ENCODE measurements around the gene PCNX2. TPM values are rescaled to one million over a fixed set of nuclear protein-coding genes. Genes with fewer than 3 reads are reported as not detected.

Gene PCNX2
- total and polyA plus RNA-seq, 10 of the 15 experiments (the other 5 are each of a cell fraction or from before 2014, with no cell fraction given), result 2.1 to 16.4 (median 8.1) TPM

DNA sequence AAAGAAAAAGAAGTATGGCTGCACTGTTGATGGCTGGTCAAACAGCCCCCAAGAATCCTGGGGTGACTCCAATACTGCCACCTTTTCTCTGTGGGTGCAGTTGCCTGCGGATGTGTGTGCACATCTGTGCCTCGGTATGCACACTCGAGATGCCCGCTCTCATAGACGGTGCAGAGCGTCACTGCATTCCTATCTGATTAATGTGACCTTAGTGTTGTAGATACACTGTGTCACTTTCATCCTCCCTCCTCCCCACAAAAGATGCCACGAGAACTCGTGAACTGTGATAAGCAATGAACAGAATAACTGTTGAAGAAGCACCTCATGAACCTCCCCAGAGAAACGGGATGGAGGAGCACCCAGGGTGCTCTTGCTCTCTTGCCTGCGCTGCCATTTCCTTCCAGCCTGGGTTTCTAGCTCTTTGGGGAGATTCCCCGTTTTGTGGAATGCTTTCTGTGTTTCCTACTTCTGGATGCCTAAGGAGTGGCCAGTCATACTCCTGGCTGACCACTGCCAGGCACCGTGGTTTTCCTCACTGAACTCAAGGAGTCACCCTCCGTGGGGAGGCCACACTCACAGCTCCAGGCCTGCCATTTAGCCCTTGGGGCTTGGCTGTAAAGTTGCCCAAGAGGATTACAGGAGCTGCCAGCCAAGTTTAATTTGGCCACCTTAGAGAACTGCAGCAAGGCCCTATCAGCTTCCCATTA lies 313.1 kb downstream of the PCNX2 start:
- WGBS (ENCODE audit: insufficient coverage, insufficient replicate concordance, low lambda C conversion rate, missing lambda C conversion rate), result 81% methylated on average over 13 of the region's 13 CpGs
- Histone ChIP-seq H3K27me3 (replicated peaks in 1 of 2; ENCODE audit: control insufficient read depth in 2 of 2, insufficient read depth in 2 of 2, low read length in 1 of 2) (no peaks in the 10 kb centered on the region), H2AFZ (ENCODE audit: control insufficient read depth, low read depth, low read length) (no peak overlapping the region), H3K4me2 (ENCODE audit: control insufficient read depth, insufficient read depth) (no peak overlapping the region), H3K27ac (ENCODE audit: control insufficient read depth, insufficient read depth) (no peak overlapping the region), H3K79me2 (ENCODE audit: control insufficient read depth, insufficient read depth, low read length) (no peaks in the 10 kb centered on the region), H3K9ac (ENCODE audit: control insufficient read depth, insufficient read depth, low read length) (no peak overlapping the region), H3K9me3 (replicated peaks; ENCODE audit: control insufficient read depth, insufficient read depth, low read length) (no peaks in the 10 kb centered on the region), H3K4me3 (no peak overlapping the region), H4K20me1 (ENCODE audit: control insufficient read depth, insufficient read depth) (no peaks in the 10 kb centered on the region), H3K36me3 (ENCODE audit: control insufficient read depth in 2 of 2, insufficient read depth in 2 of 2, low read length in 1 of 2) (peaks cover 0 to 4% of the 10 kb centered on the region in 2 experiments; a peak in 2 of 4 replicates), H3K4me1 (ENCODE audit: control insufficient read depth, insufficient read depth, low read length) (peaks cover 4% of the 10 kb centered on the region)
- SMC1A ChIA-PET (ENCODE audit: uncharacterized antibody, unreplicated experiment), result no interaction called here
- DNase-seq (ENCODE audit: low read depth, low spot score), result no peak
- TF ChIP-seq FOXM1 (IDR thresholded peaks at IDR 0.05; ENCODE audit: low read depth, low read length) (no peak), TCF12 (IDR thresholded peaks at IDR 0.05; ENCODE audit: low read depth, low read length) (no peak), HDGF (IDR thresholded peaks at IDR 0.05) (no peak), MTA3 (IDR thresholded peaks at IDR 0.05; ENCODE audit: borderline replicate concordance, low read length) (no peak), KLF5 (IDR thresholded peaks at IDR 0.05; ENCODE audit: partially characterized antibody) (no peak), ATF7 (IDR thresholded peaks at IDR 0.05; ENCODE audit: low read depth) (no peak), BRCA1 (IDR thresholded peaks at IDR 0.05; ENCODE audit: low read depth, low read length) (no peak), ZNF207 (IDR thresholded peaks at IDR 0.05; ENCODE audit: borderline replicate concordance) (no peak), RAD51 (IDR thresholded peaks at IDR 0.05) (no peak), POLR2AphosphoS2 (IDR thresholded peaks at IDR 0.05; ENCODE audit: low read depth, low read length) (no peak), MYB (IDR thresholded peaks at IDR 0.05; ENCODE audit: borderline replicate concordance, low read depth, low read length) (no peak), SP1 (IDR thresholded peaks at IDR 0.05; ENCODE audit: low read depth, low read length) (no peak), ZBED1 (IDR thresholded peaks at IDR 0.05; ENCODE audit: borderline replicate concordance) (no peak), MEF2B (IDR thresholded peaks at IDR 0.05; ENCODE audit: partially characterized antibody, poor library complexity, severe bottlenecking) (no peak), BHLHE40 (IDR thresholded peaks at IDR 0.05; ENCODE audit: borderline replicate concordance in 1 of 2, low read depth in 2 of 2, low read length in 1 of 2) (no peak)
- TF ChIP-seq, protein P1, sequence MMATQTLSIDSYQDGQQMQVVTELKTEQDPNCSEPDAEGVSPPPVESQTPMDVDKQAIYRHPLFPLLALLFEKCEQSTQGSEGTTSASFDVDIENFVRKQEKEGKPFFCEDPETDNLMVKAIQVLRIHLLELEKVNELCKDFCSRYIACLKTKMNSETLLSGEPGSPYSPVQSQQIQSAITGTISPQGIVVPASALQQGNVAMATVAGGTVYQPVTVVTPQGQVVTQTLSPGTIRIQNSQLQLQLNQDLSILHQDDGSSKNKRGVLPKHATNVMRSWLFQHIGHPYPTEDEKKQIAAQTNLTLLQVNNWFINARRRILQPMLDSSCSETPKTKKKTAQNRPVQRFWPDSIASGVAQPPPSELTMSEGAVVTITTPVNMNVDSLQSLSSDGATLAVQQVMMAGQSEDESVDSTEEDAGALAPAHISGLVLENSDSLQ (IDR thresholded peaks at IDR 0.05), result no peak
- TF ChIP-seq, protein P2, sequence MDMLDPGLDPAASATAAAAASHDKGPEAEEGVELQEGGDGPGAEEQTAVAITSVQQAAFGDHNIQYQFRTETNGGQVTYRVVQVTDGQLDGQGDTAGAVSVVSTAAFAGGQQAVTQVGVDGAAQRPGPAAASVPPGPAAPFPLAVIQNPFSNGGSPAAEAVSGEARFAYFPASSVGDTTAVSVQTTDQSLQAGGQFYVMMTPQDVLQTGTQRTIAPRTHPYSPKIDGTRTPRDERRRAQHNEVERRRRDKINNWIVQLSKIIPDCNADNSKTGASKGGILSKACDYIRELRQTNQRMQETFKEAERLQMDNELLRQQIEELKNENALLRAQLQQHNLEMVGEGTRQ (IDR thresholded peaks at IDR 0.05; ENCODE audit: borderline replicate concordance, low read depth, low read length), result no peak
- TF ChIP-seq, protein P3, sequence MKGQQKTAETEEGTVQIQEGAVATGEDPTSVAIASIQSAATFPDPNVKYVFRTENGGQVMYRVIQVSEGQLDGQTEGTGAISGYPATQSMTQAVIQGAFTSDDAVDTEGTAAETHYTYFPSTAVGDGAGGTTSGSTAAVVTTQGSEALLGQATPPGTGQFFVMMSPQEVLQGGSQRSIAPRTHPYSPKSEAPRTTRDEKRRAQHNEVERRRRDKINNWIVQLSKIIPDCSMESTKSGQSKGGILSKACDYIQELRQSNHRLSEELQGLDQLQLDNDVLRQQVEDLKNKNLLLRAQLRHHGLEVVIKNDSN (IDR thresholded peaks at IDR 0.05; ENCODE audit: borderline replicate concordance, extremely low read length, insufficient read depth, low read depth, low read length), result no peak
- no peak for FAIRE-seq
- in situ Hi-C loops (cut with MboI) (no loop called here), intact Hi-C loops (cut with micrococcal nuclease; ENCODE audit: unreplicated experiment) (no loop called here)
- no TSS peak for BruUV-seq (replicated peaks)
- CTCF ChIA-PET, result no interaction called here
- no peak for ATAC-seq
- POLR2A ChIA-PET, result interaction anchor here (0.7 kb wide), 1 partner anchor 30 kb away, joined by 3 read pairs; no protein-coding TSS in a partner anchor
- RAD21 ChIA-PET (ENCODE audit: unreplicated experiment), result no interaction called here

Measured in GM12878 (cell line).